ENCODE data around the gene SERPINA6. TPM values are rescaled to one million over a fixed set of nuclear protein-coding genes. Genes with fewer than 3 reads are reported as not detected.

The SERPINA6 gene
- total RNA-seq, 1 donor from 2014 or later: 155 TPM

Other genes starting within 250 kb of the SERPINA6 start
- gene DDX24, start 242.1 kb downstream of the SERPINA6 start, total RNA-seq: 54.2 TPM
- 5.9 TPM for gene IFI27L1, start 242.0 kb downstream of the SERPINA6 start, total RNA-seq
- 20.4 TPM for gene IFI27, start 212.6 kb downstream of the SERPINA6 start, total RNA-seq
- gene IFI27L2, start 193.7 kb downstream of the SERPINA6 start, total RNA-seq: 1.2 TPM
- gene PPP4R4, start 149.0 kb downstream of the SERPINA6 start, total RNA-seq: 0.28 TPM
- 200 TPM for gene SERPINA10, start 30.1 kb downstream of the SERPINA6 start, total RNA-seq
- gene SERPINA2, start 43.4 kb upstream of the SERPINA6 start, total RNA-seq: not detected
- 17,840 TPM for gene SERPINA1, start 65.3 kb upstream of the SERPINA6 start, total RNA-seq
- 127 TPM for gene SERPINA11, start 129.5 kb upstream of the SERPINA6 start, total RNA-seq
- gene SERPINA9, start 152.9 kb upstream of the SERPINA6 start, total RNA-seq: not detected
- gene SERPINA12, start 186.1 kb upstream of the SERPINA6 start, total RNA-seq: 0.35 TPM
- gene SERPINA4, start 238.1 kb upstream of the SERPINA6 start, total RNA-seq: 186 TPM